GM18867 (cell line): Measurements from ENCODE around the gene TMEM141.
"Not testable (repeated sequence)": the region's sequence is repeated elsewhere in the genome, so short reads cannot be mapped to it uniquely, and the experiment has no call there.

Experiments
- ATAC-seq: cut with Tn5 transposase; IDR thresholded peaks from one replicate; pipeline ENCODE4 v1.9.1; 2021; ENCODE audit warnings: mild to moderate bottlenecking, moderate library complexity; ENCODE audit not compliant: unreplicated experiment

Gene TMEM141

DNA sequence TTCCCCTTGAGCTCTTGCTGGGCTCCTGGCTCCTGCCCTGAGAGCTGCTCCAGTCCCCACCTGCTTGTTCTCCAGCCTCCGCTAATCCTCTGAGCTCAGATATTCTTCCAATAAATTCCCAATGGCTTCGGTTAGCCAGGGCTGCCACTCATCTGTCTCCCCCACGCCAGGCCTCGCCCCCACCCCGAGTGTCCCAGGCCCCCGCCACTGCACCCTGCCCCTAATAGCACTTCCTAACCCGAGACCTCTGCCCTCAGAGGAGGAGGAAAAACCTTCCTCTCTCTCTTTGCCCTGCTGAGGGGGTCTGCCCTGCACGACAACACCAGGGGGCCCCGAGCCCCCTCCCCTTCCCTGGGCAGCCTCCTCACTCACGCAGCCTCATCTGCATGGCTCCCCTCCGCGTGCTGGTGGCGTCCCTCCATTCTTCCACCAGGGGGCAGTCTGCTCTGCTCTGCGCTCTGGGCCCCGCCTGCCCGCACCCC lies 21.4 kb upstream of the TMEM141 start:
- ATAC-seq: no peak

DNA sequence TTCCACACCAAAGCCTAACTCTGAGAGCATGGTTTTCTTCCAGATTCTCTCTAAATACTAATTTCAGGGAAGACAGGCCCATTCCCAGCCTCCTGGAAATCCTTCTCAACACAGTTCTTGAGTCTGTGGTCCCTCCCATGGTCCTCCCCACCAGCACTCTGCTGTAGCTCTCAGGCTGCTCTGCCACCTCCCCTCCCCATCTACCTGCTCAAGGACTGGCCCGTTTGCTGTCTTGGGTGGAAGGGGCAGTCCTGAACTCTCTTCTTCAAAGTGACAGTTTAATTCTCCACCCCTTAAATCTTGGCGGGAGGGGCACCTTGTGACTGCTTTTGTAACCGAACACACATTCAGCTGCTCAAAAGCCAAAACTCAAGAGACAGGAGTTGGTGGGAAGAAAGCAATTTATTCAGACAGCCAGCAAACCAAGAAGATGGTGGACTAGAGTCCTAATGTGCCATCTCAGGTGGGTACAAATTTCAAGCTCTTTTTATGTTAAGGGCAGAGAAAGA lies 19.2 kb upstream of the TMEM141 start:
- ATAC-seq: no peak

DNA sequence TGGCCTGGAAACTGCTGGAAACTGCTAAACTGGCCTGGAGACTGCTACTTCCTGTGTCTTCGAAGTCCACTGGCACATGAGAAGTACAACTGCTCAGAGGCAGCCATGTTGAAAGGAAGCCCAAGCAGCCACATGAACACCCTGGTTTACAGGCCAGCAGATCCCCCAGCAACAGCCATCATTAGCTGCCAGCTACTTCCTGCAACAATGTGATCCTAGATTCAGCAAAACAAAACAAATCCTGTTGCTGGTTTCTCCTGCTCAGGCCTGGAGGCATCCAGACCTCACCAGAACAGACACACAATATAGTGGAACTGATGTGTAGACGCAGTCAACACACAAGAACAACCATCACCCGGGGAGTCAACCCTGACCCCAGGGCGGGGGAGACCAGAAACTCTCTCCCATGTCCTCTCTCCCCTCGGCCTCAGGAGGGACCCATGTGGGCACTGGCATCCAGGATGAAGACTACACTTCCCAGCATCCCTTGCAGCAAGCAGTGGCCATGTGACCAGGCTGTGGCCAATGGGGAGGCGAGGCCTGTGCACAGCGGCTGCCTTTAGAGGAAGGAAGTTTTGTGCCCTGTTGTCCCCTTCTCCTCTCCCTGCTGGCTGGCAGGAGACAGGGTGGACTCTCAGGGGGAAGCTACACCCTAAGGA lies 17.6 kb upstream of the TMEM141 start:
- ATAC-seq: no peak

DNA sequence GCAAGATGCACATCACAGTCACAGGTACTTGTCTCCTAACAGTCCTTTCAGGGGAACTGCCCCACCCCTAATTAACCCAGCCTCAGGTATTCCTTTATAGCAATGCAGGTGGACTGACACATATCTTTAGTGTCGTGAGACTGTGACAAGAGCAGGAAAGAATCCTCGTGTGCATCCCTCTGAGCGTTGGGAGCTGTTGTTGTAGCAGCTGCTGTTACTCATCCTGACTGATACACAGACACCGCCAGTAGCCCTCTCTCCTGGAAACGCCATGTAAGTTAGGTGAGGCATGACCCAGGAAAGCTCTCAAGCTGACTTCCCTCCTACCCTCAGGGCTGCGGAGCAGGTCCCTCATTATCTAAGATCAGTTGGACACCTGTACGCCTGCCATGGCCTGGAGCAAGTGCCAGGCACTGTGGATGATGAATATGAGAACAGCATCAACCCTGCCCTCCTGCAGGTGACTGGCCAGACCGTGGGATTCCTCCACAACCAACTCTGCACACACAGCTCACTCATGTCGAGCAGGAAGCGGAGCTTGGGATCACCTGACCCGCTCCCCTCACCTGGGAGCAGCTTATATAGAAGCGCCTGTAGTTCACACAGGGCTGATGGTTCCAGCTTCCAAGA lies 16.6 kb upstream of the TMEM141 start:
- ATAC-seq: no peak

DNA sequence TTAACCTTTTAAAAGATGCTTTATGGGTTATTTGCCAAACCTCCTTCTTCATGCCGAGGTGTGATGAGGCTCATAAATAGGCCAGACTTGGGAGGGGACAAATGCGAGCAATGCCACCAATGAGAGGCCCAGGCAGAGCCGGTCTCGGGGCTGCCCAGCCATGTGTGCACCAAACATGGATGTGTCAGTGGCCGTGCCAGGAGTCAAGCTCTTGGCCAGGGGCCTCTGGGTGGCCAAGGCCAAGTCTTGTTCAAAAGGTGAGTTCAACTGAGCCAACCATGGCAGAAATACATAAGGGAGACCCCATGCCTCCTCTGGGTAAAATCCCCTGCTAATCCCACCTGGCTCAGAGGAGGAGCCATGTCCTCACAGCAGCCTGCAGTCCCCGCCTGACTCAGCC lies 16.0 kb upstream of the TMEM141 start:
- ATAC-seq: no peak

DNA sequence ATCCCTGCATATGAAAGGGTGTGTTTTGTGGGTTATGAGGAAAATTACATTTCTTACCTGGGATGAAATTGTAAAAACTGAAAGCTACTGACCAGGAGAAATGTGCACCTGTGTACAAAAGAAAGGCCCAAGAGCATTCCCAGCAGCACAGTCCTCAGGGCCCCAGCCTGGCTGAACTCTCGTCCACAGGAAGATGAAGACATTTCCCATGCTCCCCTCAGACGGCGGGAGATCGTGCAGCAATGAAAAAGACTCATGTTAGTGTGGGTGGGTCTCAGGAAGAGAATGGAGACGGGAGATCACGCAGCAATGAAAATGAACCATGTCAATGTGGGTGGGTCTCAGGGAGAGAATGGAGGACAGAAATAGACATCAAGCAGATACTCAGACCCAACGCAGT lies 14.2 kb upstream of the TMEM141 start:
- ATAC-seq: no peak

DNA sequence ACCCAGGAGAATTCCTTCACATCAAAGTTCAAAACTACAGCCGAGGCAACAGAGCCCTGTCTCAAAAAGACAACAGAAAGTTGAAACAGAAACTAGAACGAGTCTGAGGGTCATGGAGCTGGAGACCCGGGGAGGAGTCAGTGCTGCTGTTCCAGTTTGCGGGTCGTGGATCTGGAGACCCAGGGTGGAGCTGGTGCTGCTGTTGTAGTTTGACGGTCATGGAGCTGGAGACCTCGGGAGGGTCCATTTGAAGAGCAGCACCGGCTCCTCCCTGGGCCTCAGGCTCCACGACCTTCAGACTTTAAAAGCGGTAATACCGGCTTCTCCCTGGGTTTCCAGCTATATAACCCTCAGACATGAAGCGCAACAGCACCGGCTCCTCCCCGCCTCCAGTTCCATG lies 13.8 kb upstream of the TMEM141 start:
- ATAC-seq: no peak

DNA sequence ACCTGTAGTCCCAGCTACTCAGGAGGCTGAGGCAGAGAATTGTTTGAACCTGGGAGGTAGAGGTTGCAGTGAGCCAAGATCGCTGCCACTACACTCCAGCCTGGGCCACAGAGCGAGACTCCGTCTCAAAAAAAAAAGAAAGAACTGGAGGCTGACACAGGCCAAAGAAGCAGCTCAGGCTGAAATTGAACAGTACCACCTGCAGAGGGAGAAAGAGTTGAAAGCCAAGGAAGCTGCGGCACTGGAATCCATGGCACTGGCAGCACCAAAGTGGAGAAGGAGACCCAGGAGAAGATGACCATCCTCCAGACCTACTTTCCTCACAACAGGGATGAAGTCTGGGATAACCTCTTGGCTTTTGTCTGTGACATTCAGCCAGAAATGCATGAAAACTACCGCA lies 11.3 kb upstream of the TMEM141 start:
- ATAC-seq: no peak

DNA sequence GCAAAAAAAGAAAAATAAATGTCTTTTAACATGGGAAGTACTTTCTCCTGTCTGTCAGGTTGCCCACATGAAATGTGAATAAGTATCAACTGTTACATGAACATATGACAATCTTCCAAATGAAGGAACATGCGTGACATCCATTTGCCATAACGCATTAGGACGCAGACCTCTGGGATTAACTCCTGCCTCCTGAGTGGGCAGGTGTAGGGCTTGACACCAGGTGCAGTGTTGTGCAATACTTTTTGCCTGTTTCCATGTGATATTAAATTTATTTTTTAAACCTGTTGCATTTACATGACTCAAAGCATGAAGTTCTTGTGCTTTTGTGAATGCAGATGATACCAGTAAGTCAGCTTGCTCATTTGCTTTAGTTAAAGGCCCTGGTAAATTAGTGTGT lies 8.7 kb upstream of the TMEM141 start:
- no peak for ATAC-seq

DNA sequence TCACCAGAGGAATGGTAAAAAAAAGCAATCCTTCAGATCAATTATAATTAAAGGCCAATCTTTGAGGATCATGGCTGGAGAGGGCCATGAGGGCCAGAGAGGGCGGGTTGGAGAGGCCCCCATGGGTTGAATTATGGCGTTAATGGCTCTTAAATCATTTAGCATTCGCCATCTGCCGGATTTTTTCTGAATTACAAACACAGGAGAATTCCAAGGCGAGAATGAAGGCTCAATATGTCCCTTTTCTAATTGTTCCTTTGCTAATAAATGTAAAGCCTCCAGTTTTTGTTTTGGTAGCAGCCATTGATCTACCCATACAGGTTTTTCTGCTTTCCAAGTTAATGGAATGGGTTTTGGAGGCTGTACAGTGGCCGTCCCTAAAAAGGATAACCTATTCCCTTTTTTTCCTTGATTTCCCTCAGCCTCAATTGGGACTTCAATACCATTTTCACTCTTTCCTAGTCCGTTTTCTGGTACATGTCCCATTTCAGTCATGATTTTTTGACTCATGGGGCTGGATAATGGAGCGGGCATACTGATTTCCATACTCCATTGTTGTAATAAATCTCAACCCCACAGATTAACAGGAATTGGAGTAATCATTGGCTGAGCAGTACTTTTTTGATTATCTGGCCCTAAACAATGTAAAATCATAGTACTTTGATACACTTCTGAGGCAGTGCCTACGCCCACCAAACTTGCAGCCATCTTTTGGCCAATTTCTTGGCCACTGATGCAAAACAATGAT lies 6.7 kb upstream of the TMEM141 start:
- ATAC-seq: no peak

DNA sequence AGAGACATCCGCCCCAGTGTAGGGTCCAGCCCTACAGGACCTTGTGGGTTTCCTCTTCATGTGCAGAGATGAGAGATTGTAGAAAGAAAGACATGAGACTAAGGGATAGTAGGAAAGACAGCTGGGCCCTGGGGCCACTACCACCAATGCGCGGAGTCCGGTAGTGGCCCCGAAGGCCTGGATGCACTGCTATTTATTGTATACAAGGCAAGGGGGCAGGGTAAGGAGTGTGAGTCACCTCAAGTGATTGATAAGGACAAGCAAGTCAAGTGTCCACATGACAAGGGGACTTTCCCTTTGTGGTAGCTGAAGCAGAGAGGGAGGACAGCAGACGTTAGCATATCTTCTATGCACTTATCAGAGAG lies 6.2 kb upstream of the TMEM141 start:
- ATAC-seq: no peak

DNA sequence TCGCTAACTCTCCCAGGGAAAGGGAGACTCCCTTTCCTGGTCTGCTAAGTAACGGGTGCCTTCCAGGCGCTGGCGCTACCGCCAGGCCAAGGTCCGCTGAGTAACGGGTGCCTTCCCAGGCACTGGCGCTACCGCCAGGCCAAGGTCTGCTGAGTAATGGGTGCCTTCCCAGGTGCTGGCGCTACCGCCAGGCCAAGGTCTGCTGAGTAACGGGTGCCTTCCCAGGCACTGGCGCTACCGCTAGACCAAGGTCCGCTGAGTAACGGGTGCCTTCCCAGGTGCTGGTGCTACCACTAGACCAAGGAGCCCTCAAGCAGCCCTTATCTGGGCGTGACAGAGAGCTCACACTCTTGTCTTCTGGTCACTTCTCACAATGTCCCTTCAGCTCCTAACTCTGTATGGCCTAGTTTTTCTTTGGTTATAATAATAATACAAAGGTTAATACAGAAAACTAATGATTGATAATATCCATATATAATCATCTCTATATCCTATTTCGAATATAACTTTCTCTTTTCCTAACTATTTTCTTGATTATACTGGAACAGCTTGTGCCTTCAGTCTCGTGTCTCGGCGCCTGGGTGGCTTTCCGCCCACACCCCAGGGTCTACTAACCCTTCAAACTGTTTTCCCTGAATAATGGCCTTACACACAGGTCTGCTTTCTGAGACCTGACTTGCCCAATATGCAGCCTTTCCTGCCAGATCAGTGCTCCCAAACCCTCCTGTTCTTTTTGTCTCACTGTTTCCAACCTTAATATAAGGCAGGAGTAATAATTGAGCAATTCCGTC lies 5.4 kb upstream of the TMEM141 start:
- not testable (repeated sequence) for ATAC-seq

DNA sequence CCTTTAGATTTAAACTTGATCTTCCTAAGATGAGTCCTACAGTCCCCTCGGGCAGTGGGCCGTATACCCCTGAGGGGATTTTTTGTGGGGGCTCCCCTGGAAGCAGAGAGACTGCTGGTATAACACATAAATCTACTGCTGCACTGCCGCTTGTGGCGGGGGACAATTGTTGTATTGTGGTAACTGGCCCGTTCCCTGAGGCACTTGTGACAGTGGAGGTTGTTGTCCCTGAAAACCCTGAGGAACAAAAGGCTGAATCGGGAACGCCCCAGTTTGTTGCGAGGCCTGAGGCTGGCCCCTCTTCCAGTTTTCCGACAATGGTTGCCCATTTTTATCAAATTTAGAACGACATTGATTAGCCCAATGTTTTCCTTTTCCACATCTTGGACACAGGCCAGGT lies 4.7 kb upstream of the TMEM141 start:
- no peak for ATAC-seq

DNA sequence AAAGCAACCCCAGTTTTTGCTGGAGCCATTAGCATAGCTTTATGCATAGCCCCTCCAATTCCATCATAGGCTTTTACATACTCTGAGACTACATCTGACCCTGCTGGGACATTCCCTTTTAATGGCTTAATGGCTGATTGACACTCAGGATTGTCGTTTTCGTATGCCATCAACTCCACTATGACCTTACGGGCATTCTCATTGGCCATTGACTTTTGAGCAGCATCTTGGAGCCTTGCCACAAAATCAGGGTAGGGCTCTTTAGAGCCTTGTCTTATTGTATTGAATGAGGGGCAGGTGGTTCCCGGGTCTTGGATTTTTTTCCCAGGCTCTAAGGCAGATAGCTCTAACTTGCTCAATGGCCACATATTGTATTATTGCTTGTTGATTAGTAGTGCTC lies 4.2 kb upstream of the TMEM141 start:
- ATAC-seq: not testable (repeated sequence)

DNA sequence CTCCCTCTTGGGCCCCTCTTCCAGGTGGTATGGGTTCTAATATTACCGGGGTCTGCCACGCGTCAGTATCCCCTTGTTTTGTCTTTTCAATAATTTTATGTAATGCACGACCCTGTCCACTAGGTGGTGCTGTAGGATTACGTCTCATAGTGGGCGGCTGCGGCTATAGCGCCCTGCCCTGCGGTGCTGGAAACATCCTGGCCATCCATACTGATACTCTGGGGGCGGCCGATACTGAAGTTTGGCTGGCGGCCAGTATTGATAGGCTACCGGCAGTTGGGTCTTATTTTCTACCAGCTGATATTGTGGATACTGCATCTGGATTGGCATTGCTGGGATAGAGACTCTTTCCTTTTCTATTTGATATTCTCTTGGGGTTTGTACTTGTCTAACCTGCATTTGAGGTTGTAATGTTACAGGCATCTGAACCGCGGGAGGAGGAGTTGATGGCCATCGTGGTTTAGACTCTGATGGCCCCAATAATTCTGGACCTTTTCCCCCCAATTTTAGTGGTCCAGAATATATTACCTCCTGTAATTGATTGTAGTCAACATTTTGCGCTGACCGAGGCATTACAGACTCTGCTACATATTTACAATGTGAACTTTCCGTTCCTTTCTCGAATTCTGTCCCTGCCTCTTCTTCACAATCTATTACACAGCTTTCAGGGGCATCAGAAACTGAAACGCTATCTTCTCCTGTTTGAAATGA lies 3.3 kb upstream of the TMEM141 start:
- no peak for ATAC-seq

DNA sequence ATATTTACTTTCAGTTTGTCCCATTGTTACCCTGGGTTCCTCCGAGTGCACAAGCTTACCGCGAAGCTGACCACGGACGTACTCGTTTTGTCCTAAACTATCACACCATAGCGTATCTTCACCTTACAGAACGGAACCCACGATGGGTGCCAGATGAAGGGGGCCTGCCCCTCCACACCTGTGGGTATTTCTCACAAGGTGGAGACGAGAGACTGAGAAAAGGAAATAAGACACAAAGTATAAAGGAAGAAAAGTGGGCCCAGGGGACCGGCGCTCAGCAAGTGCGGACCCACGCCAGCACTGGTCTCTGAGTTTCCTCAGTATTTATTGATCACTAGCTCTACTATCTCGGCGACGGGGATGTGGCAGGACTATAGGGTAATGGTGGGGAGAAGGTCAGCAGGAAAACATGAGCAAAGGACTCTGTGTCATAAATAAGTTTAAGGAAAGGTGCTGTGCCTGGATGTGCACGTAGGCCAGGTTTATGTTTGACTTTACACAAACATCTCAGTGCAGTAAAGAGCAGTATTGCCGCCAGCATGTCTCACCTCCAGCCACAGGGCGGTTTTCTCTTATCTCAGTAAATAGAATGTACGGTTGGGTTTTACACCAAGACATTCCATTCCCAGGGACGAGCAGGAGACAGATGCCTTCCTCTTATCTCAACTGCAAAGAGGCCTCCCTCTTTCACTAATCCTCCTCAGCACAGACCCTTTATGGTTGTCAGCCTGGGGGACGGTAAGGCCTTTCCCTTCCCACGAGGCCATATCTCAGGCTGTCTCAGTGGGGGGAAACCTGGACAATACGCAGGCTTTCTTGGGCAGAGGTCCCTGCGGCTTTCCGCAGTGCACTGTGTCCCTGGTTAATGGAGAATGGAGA lies 2.3 kb upstream of the TMEM141 start:
- ATAC-seq: not testable (repeated sequence)

DNA sequence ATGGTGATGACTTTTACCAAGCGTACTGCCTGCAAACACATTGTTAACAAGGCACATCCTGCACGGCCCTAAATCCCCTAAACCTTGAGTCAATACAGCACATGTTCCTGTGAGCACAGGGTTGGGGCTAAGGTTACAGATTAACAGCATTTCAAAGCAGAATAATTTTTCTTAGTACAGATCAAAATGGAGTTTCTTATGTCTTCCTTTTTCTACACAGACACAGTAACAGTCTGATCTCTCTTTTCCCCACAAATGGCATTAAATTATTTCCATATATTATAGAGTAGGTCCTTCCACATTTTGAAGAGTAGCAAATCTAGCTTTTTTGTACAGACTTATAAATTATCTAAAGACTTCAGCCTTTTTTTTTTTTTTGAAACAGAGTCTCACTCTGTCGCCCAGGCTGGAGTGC lies 1.6 kb upstream of the TMEM141 start:
- ATAC-seq: no peak

DNA sequence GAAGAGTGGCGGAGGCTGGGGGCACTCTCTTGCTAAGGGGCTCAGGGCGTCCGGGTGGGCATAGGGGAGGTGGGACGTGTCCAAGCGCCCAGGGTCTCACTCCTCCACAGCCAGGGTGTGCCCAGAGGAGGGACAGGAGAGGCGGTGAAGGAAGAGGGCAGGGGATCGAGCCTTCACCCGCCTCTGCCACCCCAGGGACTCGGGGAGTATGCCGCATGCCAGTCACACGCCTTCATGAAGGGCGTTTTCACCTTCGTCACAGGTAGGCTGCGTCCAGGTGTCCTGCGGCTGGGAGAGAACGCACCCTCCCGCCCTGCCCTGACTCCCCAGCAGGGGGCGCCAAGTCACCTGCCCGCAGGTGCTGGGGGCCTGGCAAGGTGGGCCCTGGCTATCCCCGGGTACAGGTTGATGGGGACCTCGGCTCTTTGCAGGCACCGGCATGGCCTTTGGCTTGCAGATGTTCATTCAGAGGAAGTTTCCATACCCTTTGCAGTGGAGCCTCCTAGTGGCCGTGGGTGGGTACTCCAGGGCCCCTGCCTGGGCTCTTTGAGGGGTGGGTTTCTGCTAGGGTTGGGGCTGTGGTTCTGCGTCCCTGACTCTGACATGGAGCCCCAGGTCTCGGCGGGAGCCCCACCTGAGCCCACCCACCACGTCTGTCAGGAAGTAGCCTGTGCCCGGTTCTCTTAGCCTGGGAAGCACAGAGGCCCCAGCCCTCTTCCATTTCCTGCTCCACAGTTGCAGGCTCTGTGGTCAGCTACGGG lies 552 bp downstream of the TMEM141 start:
- ATAC-seq: peak; percentile 14
